PC-3 (cell line): ENCODE results near the gene RERG. TPM values are rescaled to one million over a fixed set of nuclear protein-coding genes. Genes with fewer than 3 reads are reported as not detected.

ENCODE experiments used
- ATAC-seq: fragments of 200-7000 bp; cut with Tn5 transposase; 2 replicates; pipeline ENCODE4 v1.9.1; 2020; ENCODE audit warnings: mild to moderate bottlenecking, moderate library complexity
- BruUV-seq: library from RNA; stranded (reverse); fragments of 400-500 nt; replicated peaks from 2 replicates; lab custom pipeline; 2021; lab: Mats Ljungman, UMichigan
- CTCF ChIA-PET: fragments of 300-600 bp; sonication (Branson Sonifier 250); formaldehyde crosslinking; loops from one replicate; lab custom pipeline; 2022; ENCODE audit warnings: antibody characterized with exemption; lab: Charles Lee
- POLR2A ChIA-PET: fragments of 300-600 bp; sonication (Branson Sonifier 250); formaldehyde crosslinking; loops from one replicate; lab custom pipeline; 2022; ENCODE audit warnings: antibody characterized with exemption; ENCODE audit not compliant: unreplicated experiment; lab: Charles Lee
- DNase-seq: peaks from one replicate; pipeline ENCODE4 v3.0.0-alpha.2; 2015
- H2AFZ ChIP-seq: fragments of 300-600 bp; sonication (generic); 2 replicates; pipeline ENCODE4 v1.6.0; 2016; ENCODE audit warnings: antibody characterized with exemption, low read length
- H3F3A ChIP-seq: fragments of 300-600 bp; sonication (generic); one replicate; pipeline ENCODE4 v1.6.0; 2017; ENCODE audit warnings: antibody characterized with exemption, low read length, control low read depth, mild to moderate bottlenecking; ENCODE audit not compliant: unreplicated experiment
- H3K27ac ChIP-seq: fragments of 300-600 bp; sonication (generic); 2 replicates; pipeline ENCODE4 v1.5.1; 2016; ENCODE audit warnings: mild to moderate bottlenecking, low read length
- H3K27me3 ChIP-seq: fragments of 300-600 bp; sonication (generic); 2 replicates; pipeline ENCODE4 v1.6.1; 2016; ENCODE audit warnings: low read length, mixed read lengths
- H3K36me3 ChIP-seq: fragments of 300-600 bp; sonication (generic); 2 replicates; pipeline ENCODE4 v1.6.1; 2016; ENCODE audit warnings: low read depth, mixed run types, low read length, mixed read lengths
- H3K4me1 ChIP-seq: fragments of 300-600 bp; sonication (generic); 2 replicates; pipeline ENCODE4 v1.5.1; 2016; ENCODE audit warnings: low read length; ENCODE audit not compliant: insufficient read depth
- H3K4me2 ChIP-seq: fragments of 300-600 bp; sonication (generic); 2 replicates; pipeline ENCODE4 v1.6.0; 2016; ENCODE audit warnings: low read length
- H3K4me3 ChIP-seq: fragments of 300-600 bp; sonication (generic); 2 replicates; pipeline ENCODE4 v1.5.1; 2016; ENCODE audit warnings: mild to moderate bottlenecking, low read length, mixed read lengths
- H3K79me2 ChIP-seq: fragments of 300-600 bp; sonication (generic); 2 replicates; pipeline ENCODE4 v1.6.1; 2017; ENCODE audit warnings: low read length, mixed read lengths
- H3K9ac ChIP-seq: fragments of 300-600 bp; sonication (generic); 2 replicates; pipeline ENCODE4 v1.6.0; 2016; ENCODE audit warnings: mild to moderate bottlenecking, low read length
- H3K9me2 ChIP-seq: fragments of 300-600 bp; sonication (generic); replicated peaks from 2 replicates; pipeline ENCODE4 v1.6.1; 2016; ENCODE audit warnings: mixed run types, low read length, mixed read lengths
- H3K9me3 ChIP-seq: fragments of 300-600 bp; sonication (generic); 2 replicates; pipeline ENCODE4 v1.6.1; 2016; ENCODE audit warnings: low read length, mixed read lengths
- H4K20me1 ChIP-seq: fragments of 300-600 bp; sonication (generic); 2 replicates; pipeline ENCODE4 v1.6.1; 2016; ENCODE audit warnings: low read length, mixed read lengths
- CTCF ChIP-seq: fragments of 300-600 bp; sonication (generic); conservative IDR thresholded peaks from 2 replicates; pipeline ENCODE4 v1.5.1; 2017; ENCODE audit warnings: antibody characterized with exemption, low read depth, mild to moderate bottlenecking, low read length
- EZH2 ChIP-seq: fragments of 300-600 bp; sonication (generic); IDR thresholded peaks from one replicate; pipeline ENCODE4 v1.6.1; 2017; ENCODE audit warnings: antibody characterized with exemption, mild to moderate bottlenecking, low read length; ENCODE audit not compliant: unreplicated experiment
- EZH2phosphoT487 ChIP-seq: fragments of 300-600 bp; sonication (generic); IDR thresholded peaks from 2 replicates; pipeline ENCODE4 v1.6.1; 2018; ENCODE audit warnings: mild to moderate bottlenecking, antibody characterized with exemption, low read length, borderline replicate concordance
- intact Hi-C: fragments of 100-400 bp; cut with micrococcal nuclease; formaldehyde crosslinking; loops from 2 replicates; pipeline ENCODE4 v1.9.0; 2023
- total RNA-seq: library from RNA; depleted of rRNA; stranded (reverse); fragments of >200 nt; gene quantifications from 2 replicates; pipeline ENCODE4 v1.2.3, GENCODE V29; 2014

RERG gene
- total RNA-seq, 1 experiment from 2014 or later: not detected

GRCh38 chr12:15122344-15122743 lies 98.9 kb downstream of the RERG start:
- ChIA-PET CTCF (no interaction called here), POLR2A (no interaction called here)
- Histone ChIP-seq H3K27me3 (peaks cover 47% of the 10 kb centered on the region), H3K9ac (no peak overlapping the region), H3K27ac (no peak overlapping the region), H3K4me1 (no peaks in the 10 kb centered on the region), H3K36me3 (no peaks in the 10 kb centered on the region), H3F3A (no peaks in the 10 kb centered on the region), H4K20me1 (no peaks in the 10 kb centered on the region), H3K79me2 (no peaks in the 10 kb centered on the region), H3K4me3 (no peak overlapping the region), H3K9me3 (no peaks in the 10 kb centered on the region), H3K4me2 (no peak overlapping the region), H3K9me2 (no peaks in the 10 kb centered on the region), H2AFZ (no peak overlapping the region)
- DNase-seq (no peak), ATAC-seq (no peak)
- intact Hi-C loops: no loop called here
- TF ChIP-seq EZH2 (no peak), CTCF (no peak), EZH2phosphoT487 (no peak)
- no TSS peak for BruUV-seq

- Histone ChIP-seq H3F3A (no peaks in the 10 kb centered on the region), H3K4me1 (no peaks in the 10 kb centered on the region), H3K79me2 (no peaks in the 10 kb centered on the region), H3K9me3 (no peaks in the 10 kb centered on the region), H3K9me2 (no peaks in the 10 kb centered on the region), H3K4me2 (no peak overlapping the region), H3K27me3 (peaks cover 70% of the 10 kb centered on the region), H3K36me3 (no peaks in the 10 kb centered on the region), H4K20me1 (no peaks in the 10 kb centered on the region), H3K4me3 (no peak overlapping the region), H3K27ac (no peak overlapping the region), H2AFZ (no peak overlapping the region), H3K9ac (no peak overlapping the region)
- CTCF ChIA-PET: no interaction called here
- TF ChIP-seq CTCF: no peak
- no peak for TF ChIP-seq EZH2
- no peak for TF ChIP-seq EZH2phosphoT487
- ATAC-seq: no peak
- POLR2A ChIA-PET: no interaction called here
- DNase-seq: no peak
- intact Hi-C loops: no loop called here
- no TSS peak for BruUV-seq
Observed at GRCh38 chr12:15118955-15119354, 102.3 kb downstream of the RERG start.

- ChIA-PET CTCF (no interaction called here), POLR2A (no interaction called here)
- DNase-seq (no peak), ATAC-seq (no peak)
- Histone ChIP-seq H3K4me2 (no peak overlapping the region), H4K20me1 (no peaks in the 10 kb centered on the region), H3K9me3 (no peaks in the 10 kb centered on the region), H3K36me3 (no peaks in the 10 kb centered on the region), H3K4me1 (no peaks in the 10 kb centered on the region), H3F3A (no peaks in the 10 kb centered on the region), H3K9ac (no peak overlapping the region), H2AFZ (no peak overlapping the region), H3K4me3 (no peak overlapping the region), H3K9me2 (no peaks in the 10 kb centered on the region), H3K79me2 (no peaks in the 10 kb centered on the region), H3K27ac (no peak overlapping the region), H3K27me3 (peaks cover 73% of the 10 kb centered on the region)
- intact Hi-C loops: no loop called here
- TF ChIP-seq CTCF (no peak), EZH2 (no peak), EZH2phosphoT487 (no peak)
- no TSS peak for BruUV-seq
Observed at GRCh38 chr12:15116983-15117382, 104.2 kb downstream of the RERG start.
